CD14-positive monocyte (primary cell): ENCODE measurements around the gene KRT26. TPM values are rescaled to one million over a fixed set of nuclear protein-coding genes. Genes with fewer than 3 reads are reported as not detected.
"Not testable (repeated sequence)": the region's sequence is repeated elsewhere in the genome, so short reads cannot be mapped to it uniquely, and the experiment has no call there.

Experiments
- DNase-seq, 3 donors: peaks; one replicate each; pipeline ENCODE4 v3.0.0-alpha.2; 2011 to 2022
- H2AFZ ChIP-seq: 2 replicates; pipeline ENCODE4 v1.6.0; 2012; ENCODE audit warnings: mild to moderate bottlenecking, low read depth, low read length, inconsistent platforms; ENCODE audit not compliant: insufficient read depth, poor library complexity, severe bottlenecking
- H3K27ac ChIP-seq, 2 donors: 1 replicate in 1 of 2; 2 replicates in 1 of 2; pipeline ENCODE4 v1.5.1; 2012 to 2013; ENCODE audit warnings: low read length in 2 of 2, control low read depth in 1 of 2, inconsistent platforms in 1 of 2, low read depth in 1 of 2, mild to moderate bottlenecking in 1 of 2
- H3K27me3 ChIP-seq, 2 donors: one replicate each; pipeline versions ENCODE4 v1.6.0 to v1.6.1; 2011 to 2013; ENCODE audit warnings: low read length in 2 of 2; ENCODE audit not compliant: control insufficient read depth in 2 of 2, insufficient read depth in 2 of 2
- H3K36me3 ChIP-seq, 2 donors: replicated peaks in 1 of 2; 1 replicate in 1 of 2; 2 replicates in 1 of 2; pipeline versions ENCODE4 v1.5.1 to v1.6.1; 2012 to 2013; ENCODE audit warnings: low read length in 2 of 2, control low read depth in 1 of 2, inconsistent platforms in 1 of 2, mild to moderate bottlenecking in 1 of 2; ENCODE audit not compliant: insufficient read depth in 2 of 2, control insufficient read depth in 1 of 2
- H3K4me1 ChIP-seq, 2 donors: 1 replicate in 1 of 2; 2 replicates in 1 of 2; pipeline versions ENCODE4 v1.5.1 to v1.6.1; 2012 to 2013; ENCODE audit warnings: low read length in 2 of 2, control low read depth in 1 of 2, inconsistent platforms in 1 of 2, mild to moderate bottlenecking in 1 of 2, moderate library complexity in 1 of 2; ENCODE audit not compliant: insufficient read depth in 2 of 2, control insufficient read depth in 1 of 2
- H3K4me2 ChIP-seq: replicated peaks from 2 replicates; pipeline ENCODE3; 2012; ENCODE audit warnings: low read length, moderate library complexity, mild to moderate bottlenecking; ENCODE audit not compliant: poor library complexity, severe bottlenecking; ENCODE audit errors: extremely low read depth
- H3K4me3 ChIP-seq, 3 experiments: fragments of 200-600 bp in 1 of 3; sonication (generic) in 1 of 3; replicated peaks in 1 of 3; 1 replicate in 2 of 3; 2 replicates in 1 of 3; pipeline ENCODE4 v1.5.1; 2011 to 2013; ENCODE audit warnings: low read length in 3 of 3, mild to moderate bottlenecking in 3 of 3, control low read depth in 2 of 3, low read depth in 2 of 3, inconsistent platforms in 1 of 3, moderate library complexity in 1 of 3
- H3K79me2 ChIP-seq: 2 replicates; pipeline ENCODE4 v1.6.0; 2012; ENCODE audit warnings: mild to moderate bottlenecking, control low read depth, inconsistent platforms, low read length, moderate library complexity; ENCODE audit not compliant: insufficient read depth
- H3K9ac ChIP-seq: 2 replicates; pipeline ENCODE4 v1.6.0; 2017; ENCODE audit warnings: low read length, mild to moderate bottlenecking; ENCODE audit not compliant: insufficient read depth, poor library complexity, severe bottlenecking
- H3K9me3 ChIP-seq, 2 donors: replicated peaks in 1 of 2; 1 replicate in 1 of 2; 2 replicates in 1 of 2; pipeline versions ENCODE4 v1.5.1 to v1.6.1; 2012 to 2013; ENCODE audit warnings: low read length in 2 of 2, control low read depth in 1 of 2; ENCODE audit not compliant: control insufficient read depth in 1 of 2, insufficient read depth in 1 of 2
- H4K20me1 ChIP-seq: 2 replicates; pipeline ENCODE4 v1.6.0; 2012; ENCODE audit warnings: mild to moderate bottlenecking, low read length, control low read depth, moderate library complexity; ENCODE audit not compliant: insufficient read depth
- H3K27ac Mint-ChIP-seq, 7 donors: one replicate each; pipeline ENCODE4 v1.8.0; 2020; ENCODE audit warnings: mild to moderate bottlenecking in 7 of 7, mixed read lengths in 7 of 7, moderate library complexity in 6 of 7, inconsistent platforms in 2 of 7
- H3K27me3 Mint-ChIP-seq, 3 donors: one replicate each; pipeline ENCODE4 v1.8.0; 2021 to 2022; ENCODE audit warnings: low read depth in 3 of 3, mild to moderate bottlenecking in 3 of 3, mixed read lengths in 3 of 3, moderate library complexity in 3 of 3, inconsistent platforms in 1 of 3
- H3K36me3 Mint-ChIP-seq, 2 donors: one replicate each; pipeline ENCODE4 v1.8.0; 2020; ENCODE audit warnings: mixed read lengths in 2 of 2, inconsistent platforms in 1 of 2, mild to moderate bottlenecking in 1 of 2
- H3K4me1 Mint-ChIP-seq: one replicate; pipeline ENCODE4 v1.8.0; 2020; ENCODE audit warnings: mild to moderate bottlenecking, mixed read lengths
- H3K4me3 Mint-ChIP-seq, 2 donors: one replicate each; pipeline ENCODE4 v1.8.0; 2020; ENCODE audit warnings: mild to moderate bottlenecking in 2 of 2, mixed read lengths in 2 of 2, moderate library complexity in 1 of 2
- H3K9me3 Mint-ChIP-seq, 7 donors: one replicate each; pipeline ENCODE4 v1.8.0; 2020 to 2022; ENCODE audit warnings: mixed read lengths in 7 of 7, mild to moderate bottlenecking in 6 of 7, moderate library complexity in 6 of 7, inconsistent platforms in 2 of 7
- CTCF ChIP-seq: fragments of 200-600 bp; IDR thresholded peaks from one replicate; pipeline ENCODE4 v1.8.0; 2022; ENCODE audit warnings: antibody characterized with exemption, mild to moderate bottlenecking
- whole genome bisulfite sequencing: methylation state at CpG from one replicate; pipeline ENCODE4 v1.1.5; 2013; ENCODE audit warnings: missing lambda C conversion rate; ENCODE audit not compliant: insufficient coverage; 5-methylcytosine and 5-hydroxymethylcytosine counted together
- intact Hi-C, 2 donors: fragments of 100-400 bp; cut with micrococcal nuclease; formaldehyde crosslinking; loops; one replicate each; pipeline versions ENCODE4 v1.15.0 to v1.15.1; 2023
- polyA plus RNA-seq, 3 donors: library from polyadenylated mRNA; depleted of rRNA in 1 of 3; unstranded in 2 of 3; stranded (reverse) in 1 of 3; fragments of 300-500 nt in 2 of 3; fragments of >200 nt in 1 of 3; fragmentation: Illumina TruSeq in 2 of 3; gene quantifications; 1 replicate in 2 of 3; 2 replicates in 1 of 3; pipeline ENCODE4 v1.2.3, GENCODE V29; 2012 to 2021

KRT26 gene
- polyA plus RNA-seq, 3 donors: not detected

GRCh38 chr17:40815381-40815780 is 43.4 kb upstream of the KRT26 start:
- Histone ChIP-seq H3K4me3 (no peak overlapping the region), H3K27me3 (peaks cover 29 to 46% of the 10 kb centered on the region in 2 donors), H3K27ac (no peak overlapping the region), H3K9me3 (peaks cover 7 to 16% of the 10 kb centered on the region in 2 donors), H3K4me2 (no peak overlapping the region), H4K20me1 (no peaks in the 10 kb centered on the region), H3K79me2 (no peaks in the 10 kb centered on the region), H3K36me3 (peaks cover 0 to 9% of the 10 kb centered on the region in 2 donors), H3K9ac (no peak overlapping the region), H3K4me1 (peaks cover 8 to 14% of the 10 kb centered on the region in 2 donors), H2AFZ (no peak overlapping the region)
- H3K36me3 Mint-ChIP-seq: peaks cover 9 to 11% of the 10 kb centered on the region in 2 donors
- WGBS: no CpG with 5 or more reads among the region's 1 CpG
- H3K9me3 Mint-ChIP-seq: peaks cover 15 to 43% (median 33%) of the 10 kb centered on the region in 7 donors
- peaks cover 27 to 48% (median 29%) of the 10 kb centered on the region in 3 donors for H3K27me3 Mint-ChIP-seq
- TF ChIP-seq CTCF: no peak
- peaks cover 12% of the 10 kb centered on the region for H3K4me1 Mint-ChIP-seq
- no peak for DNase-seq
- H3K4me3 Mint-ChIP-seq: no peak overlapping the region
- no peak overlapping the region for H3K27ac Mint-ChIP-seq
- intact Hi-C loops: loop anchor here in 1 of 2 donors (5.0 kb wide), 2 partner anchors 732 to 852 kb away; no protein-coding TSS in a partner anchor

GRCh38 chr17:40814657-40815056 is 42.7 kb upstream of the KRT26 start:
- not testable (repeated sequence) for H2AFZ ChIP-seq, DNase-seq, H3K9me3 ChIP-seq, H3K4me3 ChIP-seq, H3K9ac ChIP-seq, H3K4me2 ChIP-seq, H3K27ac ChIP-seq, H4K20me1 ChIP-seq, H3K27ac Mint-ChIP-seq, H3K79me2 ChIP-seq, H3K36me3 ChIP-seq
- peak overlapping the region in 1 of 2 donors; percentile 56 for H3K4me3 Mint-ChIP-seq
- intact Hi-C loops: loop anchor here in 1 of 2 donors (5.0 kb wide), 2 partner anchors 733 to 853 kb away; no protein-coding TSS in a partner anchor
- peaks cover 36 to 46% of the 10 kb centered on the region in 2 donors for H3K27me3 ChIP-seq
- H3K9me3 Mint-ChIP-seq: peaks cover 14 to 36% (median 29%) of the 10 kb centered on the region in 7 donors
- peaks cover 29 to 50% (median 33%) of the 10 kb centered on the region in 3 donors for H3K27me3 Mint-ChIP-seq
- peaks cover 9 to 10% of the 10 kb centered on the region in 2 donors for H3K36me3 Mint-ChIP-seq
- H3K4me1 ChIP-seq: peaks cover 8 to 14% of the 10 kb centered on the region in 2 donors
- no CpG with 5 or more reads among the region's 3 CpGs for WGBS
- peaks cover 12% of the 10 kb centered on the region for H3K4me1 Mint-ChIP-seq
